ENCODE data around the gene TSBP1. TPM values are rescaled to one million over a fixed set of nuclear protein-coding genes. Genes with fewer than 3 reads are reported as not detected.

TSBP1 gene
- total and polyA plus RNA-seq, 2 of the 13 experiments (the other 11 are each of a cell fraction or from before 2014, with no cell fraction given) = not detected

DNA sequence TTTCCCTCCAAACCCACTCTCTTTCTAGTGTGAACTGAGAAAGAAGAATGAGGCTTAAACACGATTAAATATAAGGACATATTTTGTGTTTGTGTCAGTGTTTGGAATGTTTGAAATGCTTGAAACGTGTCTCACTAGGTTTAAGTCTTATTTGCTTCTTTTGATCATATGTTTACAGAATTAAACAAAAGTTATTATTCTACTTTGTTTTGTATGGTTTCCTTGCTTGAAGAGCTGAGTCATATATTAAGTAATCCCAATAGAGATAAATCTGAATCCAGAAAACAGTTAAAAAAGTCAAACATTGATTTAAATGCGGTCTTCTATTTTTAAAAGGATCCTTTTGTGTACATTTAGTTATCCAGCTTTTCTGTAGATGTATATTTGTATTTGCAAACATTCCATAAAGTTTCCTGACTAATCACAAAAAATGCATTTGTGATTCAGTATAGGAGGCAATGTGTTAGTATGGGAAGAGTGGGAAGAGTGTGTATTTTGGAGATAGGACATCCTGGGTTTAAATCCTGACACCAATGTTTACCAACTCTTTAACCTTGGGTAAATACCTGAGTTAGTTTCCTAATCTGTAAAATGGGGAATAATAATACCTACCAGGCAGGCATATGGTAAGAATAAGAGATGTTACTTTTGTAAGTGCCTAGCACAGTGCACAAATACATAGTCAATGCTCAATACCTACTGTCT is 72.9 kb downstream of the TSBP1 start (continued):
- TF ChIP-seq, protein P1, sequence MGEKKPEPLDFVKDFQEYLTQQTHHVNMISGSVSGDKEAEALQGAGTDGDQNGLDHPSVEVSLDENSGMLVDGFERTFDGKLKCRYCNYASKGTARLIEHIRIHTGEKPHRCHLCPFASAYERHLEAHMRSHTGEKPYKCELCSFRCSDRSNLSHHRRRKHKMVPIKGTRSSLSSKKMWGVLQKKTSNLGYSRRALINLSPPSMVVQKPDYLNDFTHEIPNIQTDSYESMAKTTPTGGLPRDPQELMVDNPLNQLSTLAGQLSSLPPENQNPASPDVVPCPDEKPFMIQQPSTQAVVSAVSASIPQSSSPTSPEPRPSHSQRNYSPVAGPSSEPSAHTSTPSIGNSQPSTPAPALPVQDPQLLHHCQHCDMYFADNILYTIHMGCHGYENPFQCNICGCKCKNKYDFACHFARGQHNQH (CRISPR knock-in tag; IDR thresholded peaks at IDR 0.05) = no peak
- TF ChIP-seq, protein P2, sequence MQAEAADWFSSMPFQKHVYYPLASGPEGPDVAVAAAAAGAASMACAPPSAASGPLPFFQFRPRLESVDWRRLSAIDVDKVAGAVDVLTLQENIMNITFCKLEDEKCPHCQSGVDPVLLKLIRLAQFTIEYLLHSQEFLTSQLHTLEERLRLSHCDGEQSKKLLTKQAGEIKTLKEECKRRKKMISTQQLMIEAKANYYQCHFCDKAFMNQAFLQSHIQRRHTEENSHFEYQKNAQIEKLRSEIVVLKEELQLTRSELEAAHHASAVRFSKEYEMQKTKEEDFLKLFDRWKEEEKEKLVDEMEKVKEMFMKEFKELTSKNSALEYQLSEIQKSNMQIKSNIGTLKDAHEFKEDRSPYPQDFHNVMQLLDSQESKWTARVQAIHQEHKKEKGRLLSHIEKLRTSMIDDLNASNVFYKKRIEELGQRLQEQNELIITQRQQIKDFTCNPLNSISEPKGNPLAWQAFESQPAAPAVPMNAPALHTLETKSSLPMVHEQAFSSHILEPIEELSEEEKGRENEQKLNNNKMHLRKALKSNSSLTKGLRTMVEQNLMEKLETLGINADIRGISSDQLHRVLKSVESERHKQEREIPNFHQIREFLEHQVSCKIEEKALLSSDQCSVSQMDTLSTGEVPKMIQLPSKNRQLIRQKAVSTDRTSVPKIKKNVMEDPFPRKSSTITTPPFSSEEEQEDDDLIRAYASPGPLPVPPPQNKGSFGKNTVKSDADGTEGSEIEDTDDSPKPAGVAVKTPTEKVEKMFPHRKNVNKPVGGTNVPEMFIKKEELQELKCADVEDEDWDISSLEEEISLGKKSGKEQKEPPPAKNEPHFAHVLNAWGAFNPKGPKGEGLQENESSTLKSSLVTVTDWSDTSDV (CRISPR knock-in tag; IDR thresholded peaks at IDR 0.05) = no peak
- no peak for TF ChIP-seq ZNF552 (CRISPR knock-in tag; IDR thresholded peaks at IDR 0.05; ENCODE audit: borderline replicate concordance)
- no peak for TF ChIP-seq ZNF670 (CRISPR knock-in tag; IDR thresholded peaks at IDR 0.05; ENCODE audit: borderline replicate concordance)
- peak; percentile 27 for TF ChIP-seq ELF3 (CRISPR knock-in tag; IDR thresholded peaks at IDR 0.05)
- TF ChIP-seq, protein P3, sequence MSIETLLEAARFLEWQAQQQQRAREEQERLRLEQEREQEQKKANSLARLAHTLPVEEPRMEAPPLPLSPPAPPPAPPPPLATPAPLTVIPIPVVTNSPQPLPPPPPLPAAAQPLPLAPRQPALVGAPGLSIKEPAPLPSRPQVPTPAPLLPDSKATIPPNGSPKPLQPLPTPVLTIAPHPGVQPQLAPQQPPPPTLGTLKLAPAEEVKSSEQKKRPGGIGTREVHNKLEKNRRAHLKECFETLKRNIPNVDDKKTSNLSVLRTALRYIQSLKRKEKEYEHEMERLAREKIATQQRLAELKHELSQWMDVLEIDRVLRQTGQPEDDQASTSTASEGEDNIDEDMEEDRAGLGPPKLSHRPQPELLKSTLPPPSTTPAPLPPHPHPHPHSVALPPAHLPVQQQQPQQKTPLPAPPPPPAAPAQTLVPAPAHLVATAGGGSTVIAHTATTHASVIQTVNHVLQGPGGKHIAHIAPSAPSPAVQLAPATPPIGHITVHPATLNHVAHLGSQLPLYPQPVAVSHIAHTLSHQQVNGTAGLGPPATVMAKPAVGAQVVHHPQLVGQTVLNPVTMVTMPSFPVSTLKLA (IDR thresholded peaks at IDR 0.05) = no peak
- TF ChIP-seq, protein P4, sequence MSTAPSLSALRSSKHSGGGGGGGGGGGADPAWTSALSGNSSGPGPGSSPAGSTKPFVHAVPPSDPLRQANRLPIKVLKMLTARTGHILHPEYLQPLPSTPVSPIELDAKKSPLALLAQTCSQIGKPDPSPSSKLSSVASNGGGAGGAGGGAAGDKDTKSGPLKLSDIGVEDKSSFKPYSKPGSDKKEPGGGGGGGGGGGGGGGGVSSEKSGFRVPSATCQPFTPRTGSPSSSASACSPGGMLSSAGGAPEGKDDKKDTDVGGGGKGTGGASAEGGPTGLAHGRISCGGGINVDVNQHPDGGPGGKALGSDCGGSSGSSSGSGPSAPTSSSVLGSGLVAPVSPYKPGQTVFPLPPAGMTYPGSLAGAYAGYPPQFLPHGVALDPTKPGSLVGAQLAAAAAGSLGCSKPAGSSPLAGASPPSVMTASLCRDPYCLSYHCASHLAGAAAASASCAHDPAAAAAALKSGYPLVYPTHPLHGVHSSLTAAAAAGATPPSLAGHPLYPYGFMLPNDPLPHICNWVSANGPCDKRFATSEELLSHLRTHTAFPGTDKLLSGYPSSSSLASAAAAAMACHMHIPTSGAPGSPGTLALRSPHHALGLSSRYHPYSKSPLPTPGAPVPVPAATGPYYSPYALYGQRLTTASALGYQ (CRISPR knock-in tag; IDR thresholded peaks at IDR 0.05) = peak; percentile 27; the same call in 1 of the 2 replicates
- TF ChIP-seq, protein P5, sequence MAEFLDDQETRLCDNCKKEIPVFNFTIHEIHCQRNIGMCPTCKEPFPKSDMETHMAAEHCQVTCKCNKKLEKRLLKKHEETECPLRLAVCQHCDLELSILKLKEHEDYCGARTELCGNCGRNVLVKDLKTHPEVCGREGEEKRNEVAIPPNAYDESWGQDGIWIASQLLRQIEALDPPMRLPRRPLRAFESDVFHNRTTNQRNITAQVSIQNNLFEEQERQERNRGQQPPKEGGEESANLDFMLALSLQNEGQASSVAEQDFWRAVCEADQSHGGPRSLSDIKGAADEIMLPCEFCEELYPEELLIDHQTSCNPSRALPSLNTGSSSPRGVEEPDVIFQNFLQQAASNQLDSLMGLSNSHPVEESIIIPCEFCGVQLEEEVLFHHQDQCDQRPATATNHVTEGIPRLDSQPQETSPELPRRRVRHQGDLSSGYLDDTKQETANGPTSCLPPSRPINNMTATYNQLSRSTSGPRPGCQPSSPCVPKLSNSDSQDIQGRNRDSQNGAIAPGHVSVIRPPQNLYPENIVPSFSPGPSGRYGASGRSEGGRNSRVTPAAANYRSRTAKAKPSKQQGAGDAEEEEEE (CRISPR knock-in tag; IDR thresholded peaks at IDR 0.05; ENCODE audit: borderline replicate concordance) = no peak
- TF ChIP-seq ZNF253 (CRISPR knock-in tag; IDR thresholded peaks at IDR 0.05; ENCODE audit: borderline replicate concordance) = no peak
- TF ChIP-seq, protein P6, sequence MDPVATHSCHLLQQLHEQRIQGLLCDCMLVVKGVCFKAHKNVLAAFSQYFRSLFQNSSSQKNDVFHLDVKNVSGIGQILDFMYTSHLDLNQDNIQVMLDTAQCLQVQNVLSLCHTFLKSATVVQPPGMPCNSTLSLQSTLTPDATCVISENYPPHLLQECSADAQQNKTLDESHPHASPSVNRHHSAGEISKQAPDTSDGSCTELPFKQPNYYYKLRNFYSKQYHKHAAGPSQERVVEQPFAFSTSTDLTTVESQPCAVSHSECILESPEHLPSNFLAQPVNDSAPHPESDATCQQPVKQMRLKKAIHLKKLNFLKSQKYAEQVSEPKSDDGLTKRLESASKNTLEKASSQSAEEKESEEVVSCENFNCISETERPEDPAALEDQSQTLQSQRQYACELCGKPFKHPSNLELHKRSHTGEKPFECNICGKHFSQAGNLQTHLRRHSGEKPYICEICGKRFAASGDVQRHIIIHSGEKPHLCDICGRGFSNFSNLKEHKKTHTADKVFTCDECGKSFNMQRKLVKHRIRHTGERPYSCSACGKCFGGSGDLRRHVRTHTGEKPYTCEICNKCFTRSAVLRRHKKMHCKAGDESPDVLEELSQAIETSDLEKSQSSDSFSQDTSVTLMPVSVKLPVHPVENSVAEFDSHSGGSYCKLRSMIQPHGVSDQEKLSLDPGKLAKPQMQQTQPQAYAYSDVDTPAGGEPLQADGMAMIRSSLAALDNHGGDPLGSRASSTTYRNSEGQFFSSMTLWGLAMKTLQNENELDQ (CRISPR knock-in tag; IDR thresholded peaks at IDR 0.05; ENCODE audit: borderline replicate concordance) = no peak
- TF ChIP-seq, protein P7, sequence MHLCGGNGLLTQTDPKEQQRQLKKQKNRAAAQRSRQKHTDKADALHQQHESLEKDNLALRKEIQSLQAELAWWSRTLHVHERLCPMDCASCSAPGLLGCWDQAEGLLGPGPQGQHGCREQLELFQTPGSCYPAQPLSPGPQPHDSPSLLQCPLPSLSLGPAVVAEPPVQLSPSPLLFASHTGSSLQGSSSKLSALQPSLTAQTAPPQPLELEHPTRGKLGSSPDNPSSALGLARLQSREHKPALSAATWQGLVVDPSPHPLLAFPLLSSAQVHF (CRISPR knock-in tag; IDR thresholded peaks at IDR 0.05) = no peak
- no peak for TF ChIP-seq TOE1 (CRISPR knock-in tag; IDR thresholded peaks at IDR 0.05)
- TF ChIP-seq NFYB (CRISPR knock-in tag; IDR thresholded peaks at IDR 0.05) = no peak
- no peak for TF ChIP-seq ZNF543 (CRISPR knock-in tag; IDR thresholded peaks at IDR 0.05)

Data from HepG2 (cell line).